SK-N-SH (cell line): ENCODE measurements around the gene IAPP. TPM values are rescaled to one million over a fixed set of nuclear protein-coding genes. Genes with fewer than 3 reads are reported as not detected.

Experiments
- CTCF ChIA-PET: fragments of 300-600, 350-600 bp; formaldehyde crosslinking; extraction: SDS; loops from one replicate; lab custom pipeline; 2021; lab: Yijun Ruan, JAX
- POLR2A ChIA-PET: fragments of 350-600 bp; sonication (Branson Sonifier 250); formaldehyde crosslinking; extraction: SDS; loops from one replicate; lab custom pipeline; 2020; ENCODE audit warnings: antibody characterized with exemption, inconsistent platforms; lab: Yijun Ruan, JAX
- DNase-seq: peaks from one replicate; pipeline ENCODE4 v3.0.0; 2012
- H2AFZ ChIP-seq: fragments of 200-600 bp; sonication (generic); 2 replicates; pipeline ENCODE4 v1.8.1; 2016; ENCODE audit warnings: antibody characterized with exemption, mild to moderate bottlenecking, low read depth
- H3F3A ChIP-seq: fragments of 200-600 bp; sonication (generic); replicated peaks from 2 replicates; pipeline ENCODE3; 2016; ENCODE audit warnings: antibody characterized with exemption, mild to moderate bottlenecking; ENCODE audit not compliant: insufficient read depth
- H3K27ac ChIP-seq, 2 experiments: fragments of 200-500 bp in 1 of 2; fragments of 200-600 bp in 1 of 2; sonication (Bioruptor generic) in 1 of 2; sonication (generic), shearing (Covaris generic) in 1 of 2; 2 replicates each; pipeline versions ENCODE4 v1.5.1 to v1.6.1; 2014 to 2016; ENCODE audit warnings: low read depth in 2 of 2, inconsistent platforms in 1 of 2, low read length in 1 of 2, mild to moderate bottlenecking in 1 of 2, mixed read lengths in 1 of 2
- H3K27me3 ChIP-seq: fragments of 200-600 bp; sonication (generic), shearing (Covaris generic); 2 replicates; pipeline ENCODE4 v1.6.1; 2016; ENCODE audit warnings: mixed run types; ENCODE audit not compliant: insufficient read depth
- H3K36me3 ChIP-seq, 2 experiments: fragments of 200-500 bp in 1 of 2; fragments of 200-600 bp in 1 of 2; sonication (Bioruptor generic) in 1 of 2; sonication (generic) in 1 of 2; replicated peaks in 1 of 2; 2 replicates each; pipeline versions ENCODE3 to v1.5.1; 2014 to 2016; ENCODE audit warnings: low read length in 1 of 2, mild to moderate bottlenecking in 1 of 2; ENCODE audit not compliant: insufficient read depth in 2 of 2, control insufficient read depth in 1 of 2
- H3K4me1 ChIP-seq, 2 experiments: fragments of 200-500 bp in 1 of 2; fragments of 200-600 bp in 1 of 2; sonication (Bioruptor generic) in 1 of 2; sonication (generic), shearing (Covaris generic) in 1 of 2; 2 replicates each; pipeline versions ENCODE4 v1.5.1 to v1.6.1; 2014 to 2016; ENCODE audit warnings: low read depth in 1 of 2, low read length in 1 of 2, mixed run types in 1 of 2; ENCODE audit not compliant: insufficient read depth in 2 of 2, control insufficient read depth in 1 of 2
- H3K4me2 ChIP-seq: fragments of 200-600 bp; sonication (generic), shearing (Covaris generic); 2 replicates; pipeline ENCODE4 v1.6.1; 2017; ENCODE audit warnings: mixed run types
- H3K4me3 ChIP-seq, 2 experiments: fragments of 200-500 bp in 1 of 2; fragments of 200-600 bp in 1 of 2; sonication (Bioruptor generic) in 1 of 2; sonication (generic), shearing (Covaris generic) in 1 of 2; 2 replicates each; pipeline versions ENCODE4 v1.5.1 to v1.8.1; 2014 to 2016; ENCODE audit warnings: low read depth in 2 of 2, inconsistent platforms in 1 of 2, low read length in 1 of 2, mild to moderate bottlenecking in 1 of 2, mixed read lengths in 1 of 2, moderate library complexity in 1 of 2
- H3K79me2 ChIP-seq: fragments of 200-600 bp; sonication (generic); 2 replicates; pipeline ENCODE4 v1.8.1; 2017; ENCODE audit warnings: mild to moderate bottlenecking; ENCODE audit not compliant: insufficient read depth
- H3K9ac ChIP-seq: fragments of 200-600 bp; sonication (generic); 2 replicates; pipeline ENCODE4 v1.6.1; 2017; ENCODE audit warnings: mixed run types
- H3K9me2 ChIP-seq: fragments of 200-600 bp; sonication (generic); 2 replicates; pipeline ENCODE4 v1.6.1; 2017; ENCODE audit warnings: mixed run types
- H3K9me3 ChIP-seq: fragments of 200-600 bp; sonication (generic); 2 replicates; pipeline ENCODE4 v1.6.1; 2017; ENCODE audit warnings: mixed run types, mild to moderate bottlenecking, moderate library complexity
- H4K20me1 ChIP-seq: fragments of 200-600 bp; sonication (generic); 2 replicates; pipeline ENCODE4 v1.6.1; 2017; ENCODE audit warnings: mild to moderate bottlenecking, mixed run types; ENCODE audit not compliant: insufficient read depth
- EZH2phosphoT487 ChIP-seq: fragments of 200-600 bp; sonication (generic); IDR thresholded peaks from 2 replicates; pipeline ENCODE4 v1.6.1; 2017; ENCODE audit warnings: low read depth, mixed run types, mild to moderate bottlenecking, antibody characterized with exemption, moderate library complexity, borderline replicate concordance
- FOSL2 ChIP-seq: IDR thresholded peaks from 2 replicates; pipeline ENCODE4 v1.4.0; 2012; ENCODE audit warnings: low read depth, mild to moderate bottlenecking, moderate library complexity, borderline replicate concordance
- FOXM1 ChIP-seq: IDR thresholded peaks from 2 replicates; pipeline ENCODE4 v1.4.0; 2012; ENCODE audit warnings: low read depth, mild to moderate bottlenecking
- GABPA ChIP-seq: IDR thresholded peaks from 2 replicates; pipeline ENCODE4 v1.4.0; 2012; ENCODE audit warnings: low read depth, mild to moderate bottlenecking
- IRF3 ChIP-seq: fragments of 150-350 bp; IDR thresholded peaks from 2 replicates; pipeline ENCODE4 v1.6.1; 2016; ENCODE audit warnings: mild to moderate bottlenecking, low read depth, low read length
- MAX ChIP-seq: IDR thresholded peaks from 2 replicates; pipeline ENCODE4 v1.4.0; 2012; ENCODE audit warnings: low read depth
- MXI1 ChIP-seq: IDR thresholded peaks from 2 replicates; pipeline ENCODE4 v1.6.1; 2012; ENCODE audit warnings: mild to moderate bottlenecking, low read depth, low read length, improper control_type of control experiment
- NFIC ChIP-seq: IDR thresholded peaks from 2 replicates; pipeline ENCODE4 v1.4.0; 2012; ENCODE audit warnings: borderline replicate concordance
- NRF1 ChIP-seq: IDR thresholded peaks from 2 replicates; pipeline ENCODE4 v1.6.1; 2012; ENCODE audit warnings: low read depth, mild to moderate bottlenecking, low read length
- RAD21 ChIP-seq: IDR thresholded peaks from 2 replicates; pipeline ENCODE4 v1.6.1; 2012; ENCODE audit warnings: mild to moderate bottlenecking, low read length
- RCOR1 ChIP-seq: fragments of 150-350 bp; IDR thresholded peaks from 2 replicates; pipeline ENCODE4 v1.6.1; 2017; ENCODE audit warnings: antibody characterized with exemption, low read length
- REST ChIP-seq: IDR thresholded peaks from 2 replicates; pipeline ENCODE4 v1.6.1; 2012; ENCODE audit warnings: mild to moderate bottlenecking, low read depth, low read length, moderate library complexity
- RFX5 ChIP-seq: IDR thresholded peaks from 2 replicates; pipeline ENCODE4 v1.6.1; 2012; ENCODE audit warnings: mild to moderate bottlenecking, improper control_type of control experiment, low read length
- SIN3A ChIP-seq: IDR thresholded peaks from 2 replicates; pipeline ENCODE4 v1.6.1; 2012; ENCODE audit warnings: low read depth, mild to moderate bottlenecking, low read length, moderate library complexity, borderline replicate concordance
- TCF12 ChIP-seq: IDR thresholded peaks from 2 replicates; pipeline ENCODE4 v1.4.0; 2012
- USF1 ChIP-seq: IDR thresholded peaks from 2 replicates; pipeline ENCODE4 v1.4.0; 2012; ENCODE audit warnings: low read depth, borderline replicate concordance
- ZBTB33 ChIP-seq: IDR thresholded peaks from 2 replicates; pipeline ENCODE4 v1.4.0; 2012; ENCODE audit warnings: low read depth, borderline replicate concordance
- WGBS: methylation state at CpG from one replicate; pipeline ENCODE4 v1.1.6; 2017; ENCODE audit warnings: low lambda C conversion rate; 5-methylcytosine and 5-hydroxymethylcytosine counted together
- polyA plus RNA-seq, 3 experiments: library from polyadenylated mRNA; depleted of rRNA; stranded (reverse); fragments of >200 nt; gene quantifications; 2 replicates each; pipeline ENCODE4 v1.2.3, GENCODE V29; 2012

Gene IAPP
- polyA plus RNA-seq, 1 of the 3 experiments (the other 2 are of a cell fraction) = not detected

- TF ChIP-seq ZBTB33 = no peak
- no peak for TF ChIP-seq NRF1
- no peak for TF ChIP-seq FOSL2
- TF ChIP-seq REST = no peak
- TF ChIP-seq NFIC = no peak
- TF ChIP-seq SIN3A = no peak
- TF ChIP-seq RCOR1 = no peak
- no peak for TF ChIP-seq GABPA
- TF ChIP-seq USF1 = no peak
- TF ChIP-seq TCF12 = no peak
- TF ChIP-seq MXI1 = no peak
These were observed 34.5 kb upstream of the IAPP start (continued) for GRCh38 chr12:21337959-21338744.

GRCh38 chr12:21339921-21340320 is 32.8 kb upstream of the IAPP start:
- DNase-seq = no peak
- Histone ChIP-seq H3K4me3 (no peak overlapping the region), H3F3A (no peaks in the 10 kb centered on the region), H3K9me3 (no peaks in the 10 kb centered on the region), H3K27ac (no peak overlapping the region), H3K79me2 (no peaks in the 10 kb centered on the region), H3K4me1 (no peaks in the 10 kb centered on the region), H3K9me2 (no peaks in the 10 kb centered on the region), H3K9ac (no peak overlapping the region), H3K27me3 (no peaks in the 10 kb centered on the region), H2AFZ (no peak overlapping the region), H3K36me3 (no peaks in the 10 kb centered on the region), H4K20me1 (no peaks in the 10 kb centered on the region), H3K4me2 (no peak overlapping the region)
- ChIA-PET POLR2A (no interaction called here), CTCF (interaction anchor here (1.3 kb wide), 1 partner anchor 9 kb away, joined by 3 read pairs; no protein-coding TSS in a partner anchor)
- WGBS = 31% methylated on average over 1 of the region's 1 CpG
- TF ChIP-seq IRF3 = no peak
- no peak for TF ChIP-seq TCF12
- no peak for TF ChIP-seq NRF1
- TF ChIP-seq RAD21 = no peak
- TF ChIP-seq MAX = no peak
- TF ChIP-seq EZH2phosphoT487 = no peak
- TF ChIP-seq ZBTB33 = no peak
- no peak for TF ChIP-seq RFX5
- no peak for TF ChIP-seq FOXM1
